Measurements from ENCODE around the gene GNG13. TPM values are rescaled to one million over a fixed set of nuclear protein-coding genes. Genes with fewer than 3 reads are reported as not detected.

GNG13 gene
- total and polyA plus RNA-seq, 11 donors = not detected

DNA sequence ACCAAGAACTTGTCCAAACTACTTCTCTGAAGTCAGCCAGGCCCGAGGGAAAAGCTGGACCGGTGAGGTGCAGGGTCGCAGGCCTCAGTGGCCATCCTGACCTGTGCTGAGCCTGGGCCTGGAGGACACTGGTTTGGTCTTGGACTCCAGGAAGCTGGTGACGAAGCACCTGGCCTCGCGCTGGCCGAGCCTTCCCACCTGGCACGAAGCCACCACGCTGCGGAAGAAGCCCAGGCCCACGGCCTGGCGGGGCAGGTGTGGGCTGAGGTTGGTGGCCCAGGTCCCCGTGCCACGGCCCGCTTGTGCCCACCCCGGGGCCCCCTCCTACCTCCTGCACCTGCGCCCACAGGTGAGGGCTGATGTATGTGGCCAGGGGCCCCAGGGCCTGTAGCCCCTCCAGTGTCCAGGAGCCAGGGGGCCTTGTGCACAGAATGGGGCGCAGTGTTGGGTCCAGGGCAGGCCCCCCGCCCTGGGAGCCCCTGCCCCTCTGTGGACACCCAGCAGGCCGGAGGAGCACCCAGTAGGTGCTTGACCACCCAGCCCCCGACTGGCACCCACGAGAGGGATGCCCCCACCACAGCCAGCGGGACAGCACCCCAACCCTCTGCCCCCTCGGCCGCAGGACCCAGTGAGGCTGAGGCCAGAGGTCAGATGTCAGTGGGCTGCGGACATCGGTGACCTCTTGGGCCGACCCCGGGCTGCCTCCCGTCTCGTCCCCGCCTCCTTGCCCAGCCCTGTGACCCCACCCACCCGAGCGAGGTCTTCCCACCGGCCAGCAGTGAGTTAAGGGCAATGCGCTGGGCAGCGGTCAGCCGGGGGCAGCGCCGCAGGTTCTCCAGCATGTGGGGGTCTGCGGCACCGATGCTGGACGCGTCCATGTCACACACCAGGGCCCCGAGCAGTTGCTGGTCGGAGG, 26.2 kb downstream of the GNG13 start:
- WGBS, 4 donors = 81 to 86% (median 83%) methylated on average over 18 to 46 of the region's 46 CpGs
- peaks cover 0 to 25% (median 3%) of the 10 kb centered on the region in 9 donors for H3K27me3 ChIP-seq
- DNase-seq = no peak
- no peaks in the 10 kb centered on the region for H3K4me1 ChIP-seq
- H3K27ac ChIP-seq = no peak overlapping the region
- ATAC-seq = no peak
- H3K9me3 ChIP-seq = no peaks in the 10 kb centered on the region
- H3K36me3 ChIP-seq = no peaks in the 10 kb centered on the region
- intact Hi-C loops (cut with DNase I) = no loop called here
- TF ChIP-seq, protein P1, sequence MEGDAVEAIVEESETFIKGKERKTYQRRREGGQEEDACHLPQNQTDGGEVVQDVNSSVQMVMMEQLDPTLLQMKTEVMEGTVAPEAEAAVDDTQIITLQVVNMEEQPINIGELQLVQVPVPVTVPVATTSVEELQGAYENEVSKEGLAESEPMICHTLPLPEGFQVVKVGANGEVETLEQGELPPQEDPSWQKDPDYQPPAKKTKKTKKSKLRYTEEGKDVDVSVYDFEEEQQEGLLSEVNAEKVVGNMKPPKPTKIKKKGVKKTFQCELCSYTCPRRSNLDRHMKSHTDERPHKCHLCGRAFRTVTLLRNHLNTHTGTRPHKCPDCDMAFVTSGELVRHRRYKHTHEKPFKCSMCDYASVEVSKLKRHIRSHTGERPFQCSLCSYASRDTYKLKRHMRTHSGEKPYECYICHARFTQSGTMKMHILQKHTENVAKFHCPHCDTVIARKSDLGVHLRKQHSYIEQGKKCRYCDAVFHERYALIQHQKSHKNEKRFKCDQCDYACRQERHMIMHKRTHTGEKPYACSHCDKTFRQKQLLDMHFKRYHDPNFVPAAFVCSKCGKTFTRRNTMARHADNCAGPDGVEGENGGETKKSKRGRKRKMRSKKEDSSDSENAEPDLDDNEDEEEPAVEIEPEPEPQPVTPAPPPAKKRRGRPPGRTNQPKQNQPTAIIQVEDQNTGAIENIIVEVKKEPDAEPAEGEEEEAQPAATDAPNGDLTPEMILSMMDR (IDR thresholded peaks at IDR 0.05) = no peak
- TF ChIP-seq POLR2A (IDR thresholded peaks at IDR 0.05) = no peak
- no peak overlapping the region for H3K4me3 ChIP-seq

DNA sequence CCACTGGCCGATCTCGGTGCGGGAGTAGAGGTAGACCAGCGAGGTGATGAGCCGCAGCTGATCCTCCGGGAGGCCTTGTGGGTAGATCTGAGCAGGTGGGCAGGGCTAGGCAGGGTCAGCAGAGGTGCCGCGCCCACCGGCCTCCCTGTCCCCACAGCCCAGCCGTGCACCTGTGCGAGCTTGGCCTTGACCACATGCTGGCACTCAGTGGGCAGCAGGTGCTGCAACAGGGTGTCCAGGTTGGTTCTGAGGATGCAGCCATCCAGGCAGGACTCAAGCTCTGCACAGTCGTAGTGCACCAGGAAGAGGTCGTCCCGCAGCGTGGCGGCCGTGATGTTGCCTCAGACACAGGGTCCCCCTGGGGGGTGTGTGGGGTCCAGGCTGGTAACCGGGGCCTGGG, 27.6 kb downstream of the GNG13 start:
- Histone ChIP-seq H3K4me1 (no peaks in the 10 kb centered on the region), H3K27ac (no peak overlapping the region), H3K27me3 (peaks cover 0 to 17% (median 0%) of the 10 kb centered on the region in 9 donors), H3K36me3 (no peaks in the 10 kb centered on the region), H3K4me3 (no peak overlapping the region), H3K9me3 (no peaks in the 10 kb centered on the region)
- 84 to 89% (median 87%) methylated on average over 9 to 18 of the region's 18 CpGs for WGBS, 4 donors
- TF ChIP-seq, protein P1 (IDR thresholded peaks at IDR 0.05) = no peak
- intact Hi-C loops (cut with DNase I) = no loop called here
- ATAC-seq (no peak), DNase-seq (no peak)

DNA sequence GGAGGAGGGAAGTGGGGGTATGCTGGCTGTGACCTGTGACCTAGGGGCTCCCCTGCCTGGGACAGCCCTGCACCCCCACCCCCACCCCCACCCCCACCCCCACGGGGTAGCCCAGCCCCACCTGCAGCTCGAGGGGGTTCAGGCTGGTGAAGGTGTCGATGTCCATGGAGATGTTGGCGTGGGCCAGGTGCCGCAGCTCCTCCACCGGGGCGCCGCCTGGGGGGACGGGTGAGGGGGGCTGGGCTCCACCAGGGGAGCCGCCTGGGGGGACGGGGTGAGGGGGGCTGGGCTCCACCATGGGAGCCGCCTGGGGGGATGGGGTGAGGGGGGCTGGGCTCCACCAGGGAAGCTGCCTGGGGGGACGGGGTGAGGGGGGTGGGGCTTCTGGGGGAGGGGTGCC, 30.1 kb downstream of the GNG13 start:
- Histone ChIP-seq H3K36me3 (no peaks in the 10 kb centered on the region), H3K27me3 (peaks cover 0 to 15% (median 0%) of the 10 kb centered on the region in 9 donors), H3K27ac (no peak overlapping the region), H3K9me3 (no peaks in the 10 kb centered on the region), H3K4me1 (no peaks in the 10 kb centered on the region), H3K4me3 (no peak overlapping the region)
- 62 to 88% (median 72%) methylated on average over 2 to 13 of the region's 13 CpGs for WGBS, 4 donors
- intact Hi-C loops (cut with DNase I) = no loop called here
- no peak for ATAC-seq
- DNase-seq = no peak
- TF ChIP-seq POLR2A (IDR thresholded peaks at IDR 0.05) = no peak
- TF ChIP-seq, protein P1 (IDR thresholded peaks at IDR 0.05) = no peak

- no peak overlapping the region for H3K27ac ChIP-seq
- H3K4me1 ChIP-seq = no peaks in the 10 kb centered on the region
- ATAC-seq = no peak
- TF ChIP-seq, protein P1 (IDR thresholded peaks at IDR 0.05) = no peak
- TF ChIP-seq POLR2A (IDR thresholded peaks at IDR 0.05) = no peak
- H3K9me3 ChIP-seq = no peaks in the 10 kb centered on the region
- peaks cover 0 to 17% (median 0%) of the 10 kb centered on the region in 9 donors for H3K27me3 ChIP-seq
- H3K36me3 ChIP-seq = no peaks in the 10 kb centered on the region
- no peak overlapping the region for H3K4me3 ChIP-seq
- peak in 1 of 5 donors; percentile 15 for DNase-seq
- intact Hi-C loops (cut with DNase I) = no loop called here
- WGBS, 4 donors = 68 to 78% (median 75%) methylated on average over 15 to 19 of the region's 19 CpGs
Measured at GRCh38 chr16:769934-770333, 30.6 kb downstream of the GNG13 start.

Measured in heart left ventricle (tissue), 16 donors.